Measurements from ENCODE around the gene RAVER1.
A peak's percentile ranks its signal among the peaks of the same experiment; 100 is the strongest.
"Not testable (repeated sequence)": the region's sequence is repeated elsewhere in the genome, so short reads cannot be mapped to it uniquely, and the experiment has no call there.

The RAVER1 gene

DNA sequence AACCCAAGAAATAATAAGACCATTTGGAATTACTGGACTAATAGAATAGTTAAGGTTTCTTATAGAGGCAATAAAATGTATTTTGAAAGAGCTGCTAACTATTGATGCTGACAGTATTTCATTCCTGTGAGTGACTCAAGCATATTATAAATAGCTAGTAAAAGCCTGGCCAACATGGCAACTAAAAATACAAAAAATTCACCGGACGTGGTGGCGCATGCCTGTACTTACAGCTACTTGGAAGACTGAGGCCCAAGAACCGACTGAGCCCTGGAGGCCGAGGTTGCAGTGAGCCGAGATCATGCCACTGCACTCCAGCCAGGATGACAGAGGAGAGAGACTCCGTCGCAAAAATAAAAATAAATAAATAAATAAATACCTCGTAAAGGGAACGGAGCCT lies 11.5 kb upstream of the RAVER1 start:
- no peak for DNase-seq

GRCh38 chr19:10343495-10343894 lies 10.2 kb upstream of the RAVER1 start:
- DNase-seq: no peak

GRCh38 chr19:10339977-10340376 lies 6.6 kb upstream of the RAVER1 start:
- no peak for DNase-seq

DNA sequence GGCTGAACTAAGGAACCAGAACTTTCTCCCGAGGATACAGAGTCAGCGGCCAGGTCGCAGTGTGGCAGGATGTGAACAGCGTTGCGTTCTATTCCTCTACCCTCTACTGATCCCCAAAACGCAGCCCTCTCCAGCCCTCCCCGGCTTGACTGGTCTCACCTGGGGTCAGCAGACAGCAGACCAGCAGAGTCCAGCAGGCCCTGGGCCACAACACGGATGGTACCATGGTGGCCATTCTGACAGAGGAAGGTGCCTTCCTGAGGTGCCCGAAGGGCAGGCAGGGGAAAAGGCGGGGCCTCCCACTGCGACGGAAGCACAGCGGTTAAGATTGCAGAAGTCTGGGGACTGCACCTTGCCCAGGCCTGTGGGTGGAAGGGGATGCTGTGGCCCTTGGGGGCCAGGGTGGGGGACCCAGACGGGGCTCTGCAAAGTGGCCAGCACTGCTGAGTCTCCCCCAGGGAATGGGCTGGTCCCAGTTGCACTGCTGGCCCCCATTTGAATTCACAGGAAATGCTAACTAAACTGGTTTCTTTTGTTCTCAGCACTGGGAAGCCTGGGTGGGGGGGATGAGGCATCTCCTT lies 6.1 kb upstream of the RAVER1 start, which contains the start of gene ICAM3:
Gene ICAM3 (minus strand): TSS at position 245 of the 581 bp plus-strand sequence. CDS start 10 bp downstream, at position 235.
- DNase-seq: no peak

- DNase-seq: no peak
These were observed 5.6 kb upstream of the RAVER1 start for GRCh38 chr19:10338940-10339339.

- DNase-seq: not testable (repeated sequence)
These were observed 3.4 kb upstream of the RAVER1 start for GRCh38 chr19:10336725-10337124.

GRCh38 chr19:10335352-10335985 lies 2.1 kb upstream of the RAVER1 start:
- DNase-seq: peak; percentile 9

DNA sequence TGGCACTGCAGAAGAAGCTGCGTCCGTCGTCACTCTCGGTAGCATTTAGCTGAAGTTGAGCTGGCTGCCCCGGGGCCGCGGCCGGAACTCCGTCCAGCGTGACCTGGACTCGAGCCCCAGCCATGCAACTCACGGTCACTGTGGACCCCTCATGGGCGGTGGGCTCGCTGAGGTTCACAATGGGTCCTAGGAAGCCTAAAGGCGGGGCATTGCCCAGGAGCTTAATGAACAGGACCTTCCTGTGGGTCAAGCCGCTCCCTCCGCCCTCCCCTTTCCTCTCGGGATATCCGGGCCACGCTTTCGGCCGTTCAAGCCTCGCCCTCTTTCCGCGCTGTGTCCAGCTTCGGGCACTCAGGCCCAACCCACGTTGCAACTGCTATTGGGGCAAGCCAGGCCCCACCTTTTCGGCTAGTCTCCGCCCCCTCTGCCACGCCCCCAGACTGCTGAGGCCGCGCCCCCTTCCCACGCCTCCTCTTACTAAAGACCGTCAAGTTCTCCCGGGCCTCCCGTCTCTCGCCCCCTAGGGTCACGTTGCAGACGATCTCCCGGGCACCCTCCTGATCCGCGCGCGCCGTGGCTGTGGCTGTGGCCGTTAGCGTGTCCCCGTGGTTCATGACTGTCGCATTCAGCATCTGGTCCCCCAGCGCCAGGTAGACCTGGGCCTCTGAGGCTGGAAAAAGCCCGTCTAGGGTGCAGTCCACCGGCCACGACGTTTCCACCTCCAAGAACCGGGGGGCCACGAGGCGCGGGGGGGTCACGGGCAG lies 1.4 kb upstream of the RAVER1 start:
- DNase-seq: peak; percentile 86

DNA sequence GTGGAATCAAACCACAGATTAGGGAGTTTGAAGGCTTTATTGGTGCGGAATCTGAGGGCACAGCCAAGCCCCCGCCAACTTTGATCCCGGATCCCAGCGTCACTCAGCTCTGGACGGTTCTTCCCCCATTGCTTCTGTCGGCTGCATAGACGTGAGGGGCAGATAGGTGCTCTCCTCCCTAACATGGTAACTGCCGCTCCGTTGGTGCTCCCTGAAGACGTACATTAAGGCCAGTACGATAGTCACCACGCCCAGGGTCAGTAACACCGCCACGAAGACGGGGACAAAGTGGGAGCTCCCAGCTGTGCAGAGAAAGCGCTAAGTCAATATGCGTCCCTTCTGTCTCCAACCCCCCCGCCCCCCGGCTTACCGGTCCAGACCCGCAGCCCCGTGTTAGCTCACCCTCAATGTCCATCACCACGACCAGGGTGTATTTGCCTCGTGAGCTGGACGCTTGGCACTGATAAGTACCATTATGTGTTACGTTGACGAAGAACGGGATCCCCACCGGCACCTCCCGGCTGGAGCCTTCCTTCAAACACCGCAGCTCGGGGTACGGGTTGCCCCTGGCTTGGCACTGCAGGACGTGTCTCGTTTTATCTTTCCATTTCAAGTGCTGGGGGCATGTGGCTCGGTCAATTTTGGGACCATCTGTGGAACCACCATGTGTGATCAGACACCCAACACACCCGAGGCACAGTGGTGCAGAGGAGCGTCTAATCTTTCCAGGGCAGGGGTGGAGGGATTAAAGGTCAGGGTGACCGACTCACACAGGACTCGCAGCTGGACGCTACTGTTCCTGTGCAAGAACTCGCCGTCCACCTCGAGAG lies 644 bp upstream of the RAVER1 start:
- no peak for DNase-seq

DNA sequence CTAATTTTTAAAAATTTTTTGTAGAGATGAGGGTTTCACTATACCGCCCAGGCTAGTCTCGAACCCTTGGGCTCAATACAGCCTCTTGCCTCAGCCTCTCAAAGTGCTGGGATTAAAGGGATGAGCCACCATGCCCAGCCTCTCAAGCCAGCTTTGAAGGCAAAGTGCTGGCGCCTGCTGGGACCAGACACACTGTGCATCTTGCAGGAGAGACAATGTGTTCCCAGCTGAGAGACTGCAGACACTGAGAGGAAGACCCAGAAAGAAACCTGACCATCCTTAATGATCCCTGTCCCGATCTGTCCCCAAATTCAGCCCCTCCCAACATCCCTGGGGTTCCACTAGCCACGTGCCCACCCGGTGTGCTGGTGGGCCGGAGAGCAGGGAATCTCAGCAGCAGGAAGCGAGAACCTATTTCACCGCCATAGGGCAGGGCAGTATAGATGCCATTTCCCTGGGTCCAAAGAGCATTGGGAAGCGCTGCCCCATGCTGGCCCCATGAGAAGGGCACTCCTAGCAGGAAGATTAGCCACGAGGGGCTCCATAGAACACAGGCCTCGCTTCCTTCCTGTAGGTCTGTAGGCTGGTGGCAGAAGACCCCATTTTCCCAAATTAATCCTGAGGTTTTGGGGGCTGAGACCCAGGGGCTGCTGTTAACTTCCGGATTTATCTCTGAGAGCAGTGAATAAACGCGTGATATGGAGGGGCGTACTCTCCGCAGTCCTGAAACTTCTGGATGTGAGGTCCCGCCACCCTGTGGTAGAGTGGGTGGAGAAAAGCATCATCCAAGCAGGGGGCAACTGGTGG lies 968 bp downstream of the RAVER1 start:
- no peak for DNase-seq

DNA sequence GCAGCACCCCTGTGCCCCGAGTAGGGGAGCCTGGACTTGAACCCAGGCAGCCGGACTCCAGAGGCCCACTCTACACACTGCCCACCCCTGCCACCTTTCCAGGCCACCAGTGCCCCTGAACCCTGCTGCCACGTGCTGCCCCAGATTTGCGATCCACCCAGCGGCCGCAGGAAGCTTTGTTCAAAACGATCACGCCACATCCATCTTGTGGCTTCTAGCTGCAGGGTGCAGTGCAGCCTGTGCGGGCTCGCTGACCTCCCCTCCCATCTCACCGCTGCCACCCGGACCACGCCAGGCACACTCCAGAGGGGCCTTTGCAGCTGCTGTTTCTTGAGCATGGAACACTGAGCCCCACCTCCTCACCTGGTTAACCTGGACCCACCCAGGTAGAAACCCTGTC lies 3.8 kb downstream of the RAVER1 start:
- DNase-seq: no peak

- no peak for DNase-seq
These were observed 4.5 kb downstream of the RAVER1 start for GRCh38 chr19:10328558-10329429.

DNA sequence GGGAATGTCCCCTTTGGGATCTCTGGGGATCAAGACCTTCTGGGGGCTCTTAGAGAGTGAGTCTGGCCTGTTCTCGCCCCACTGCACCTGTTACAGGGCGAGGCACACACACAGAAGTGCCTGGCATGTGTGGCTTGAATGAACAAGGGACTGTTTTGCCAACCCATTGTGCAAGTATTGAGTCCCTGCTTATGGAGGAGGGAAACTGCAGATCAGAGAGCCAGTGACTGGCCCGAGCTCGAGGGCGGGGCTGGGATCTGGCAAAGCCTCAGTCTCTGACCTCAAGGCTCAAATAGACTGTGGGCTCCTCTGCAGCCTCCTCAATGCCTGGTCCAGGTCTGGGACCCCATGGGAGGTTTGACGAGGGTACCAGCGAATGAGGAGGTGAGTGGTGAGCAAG lies 5.5 kb downstream of the RAVER1 start:
- no peak for DNase-seq

DNA sequence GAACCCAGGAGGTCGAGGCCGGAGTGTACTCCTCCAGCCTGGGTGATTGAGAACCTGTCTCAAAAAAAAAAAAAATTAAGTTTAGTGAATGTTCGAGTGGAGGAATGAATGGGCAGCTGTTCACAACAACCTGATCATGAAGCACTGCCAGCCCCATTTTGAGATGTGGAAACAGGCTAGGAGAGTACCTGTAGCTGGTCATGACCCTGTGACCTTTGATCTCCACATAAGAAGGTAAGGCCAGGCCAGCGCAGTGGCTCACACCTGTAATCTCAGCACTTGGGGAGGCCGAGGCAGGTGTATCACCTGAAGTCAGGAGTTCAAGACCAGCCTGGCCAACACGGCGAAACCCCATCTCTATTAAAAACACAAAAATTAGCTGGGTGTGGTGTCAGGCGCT lies 7.6 kb downstream of the RAVER1 start:
- no peak for DNase-seq

- DNase-seq: no peak
These were observed 11.2 kb downstream of the RAVER1 start for GRCh38 chr19:10321874-10322835.

DNA sequence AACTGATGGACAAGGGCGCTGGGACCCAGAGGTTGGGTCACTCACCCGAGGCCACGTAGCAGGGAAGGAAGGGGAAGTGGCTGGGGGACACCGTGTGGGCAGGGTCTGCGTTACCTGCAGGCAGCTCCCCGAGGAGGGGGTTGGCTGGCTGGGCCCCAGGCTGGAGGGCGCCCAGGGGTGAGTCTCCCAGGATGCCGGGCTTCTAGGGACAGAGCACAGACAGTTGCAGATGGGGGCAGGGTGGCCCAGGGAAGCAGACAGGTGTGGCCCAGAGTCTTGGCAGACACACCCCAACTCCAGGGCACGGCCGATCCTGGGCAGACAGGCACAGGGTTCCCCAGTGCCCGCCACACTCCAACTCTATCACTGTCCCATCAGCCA lies 11.9 kb downstream of the RAVER1 start:
- DNase-seq: no peak

- no peak for DNase-seq
These were observed 12.5 kb downstream of the RAVER1 start for GRCh38 chr19:10320602-10321416.

GRCh38 chr19:10318807-10319682 lies 14.3 kb downstream of the RAVER1 start:
- no peak for DNase-seq

Data from retina (tissue), 1 donor.